Stimulated activated naive CD8-positive, alpha-beta T cell treated with anti-CD3 and anti-CD28 coated beads, Interleukin-15, Interleukin-2, amounts not matched to agents 100 U/mL and 50 U/mL, for 24 hours (primary cell): ENCODE results near the gene AK8.

Experiments used
- ATAC-seq: fragments of 150-1000 bp; cut with Tn5 transposase; one replicate; pipeline ENCODE4 v1.10.0; 2021
- DNase-seq: peaks from one replicate; pipeline ENCODE4 v3.0.0; 2021

The AK8 gene

DNA sequence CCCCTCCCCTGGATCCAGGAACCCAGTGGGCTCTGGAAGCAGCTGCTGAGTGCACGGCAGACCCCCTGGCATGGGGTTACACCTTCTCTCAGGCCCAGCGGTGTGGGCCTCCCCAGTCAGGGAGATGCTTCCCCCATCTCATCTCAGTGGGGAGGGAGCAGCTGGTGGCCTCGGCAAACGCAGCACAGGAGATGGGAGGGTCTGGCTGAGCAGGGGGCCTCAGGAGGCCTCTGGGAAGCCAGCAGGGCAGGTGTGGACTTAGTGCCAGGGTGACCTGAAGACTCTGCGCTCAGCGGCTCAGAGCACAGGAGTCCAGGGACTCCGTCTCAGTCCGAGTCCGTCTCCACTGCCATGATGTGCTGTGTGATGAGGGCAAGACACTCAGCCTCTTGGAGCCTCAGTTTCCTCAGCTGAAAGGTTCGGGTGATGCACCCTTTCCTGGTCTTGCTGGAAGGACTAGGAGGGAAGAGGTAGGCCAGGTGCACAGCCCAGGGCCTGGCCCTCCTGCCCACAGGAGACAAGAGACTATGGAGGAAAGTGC, 107.2 kb downstream of the AK8 start:
- DNase-seq (no peak), ATAC-seq (no peak)

DNA sequence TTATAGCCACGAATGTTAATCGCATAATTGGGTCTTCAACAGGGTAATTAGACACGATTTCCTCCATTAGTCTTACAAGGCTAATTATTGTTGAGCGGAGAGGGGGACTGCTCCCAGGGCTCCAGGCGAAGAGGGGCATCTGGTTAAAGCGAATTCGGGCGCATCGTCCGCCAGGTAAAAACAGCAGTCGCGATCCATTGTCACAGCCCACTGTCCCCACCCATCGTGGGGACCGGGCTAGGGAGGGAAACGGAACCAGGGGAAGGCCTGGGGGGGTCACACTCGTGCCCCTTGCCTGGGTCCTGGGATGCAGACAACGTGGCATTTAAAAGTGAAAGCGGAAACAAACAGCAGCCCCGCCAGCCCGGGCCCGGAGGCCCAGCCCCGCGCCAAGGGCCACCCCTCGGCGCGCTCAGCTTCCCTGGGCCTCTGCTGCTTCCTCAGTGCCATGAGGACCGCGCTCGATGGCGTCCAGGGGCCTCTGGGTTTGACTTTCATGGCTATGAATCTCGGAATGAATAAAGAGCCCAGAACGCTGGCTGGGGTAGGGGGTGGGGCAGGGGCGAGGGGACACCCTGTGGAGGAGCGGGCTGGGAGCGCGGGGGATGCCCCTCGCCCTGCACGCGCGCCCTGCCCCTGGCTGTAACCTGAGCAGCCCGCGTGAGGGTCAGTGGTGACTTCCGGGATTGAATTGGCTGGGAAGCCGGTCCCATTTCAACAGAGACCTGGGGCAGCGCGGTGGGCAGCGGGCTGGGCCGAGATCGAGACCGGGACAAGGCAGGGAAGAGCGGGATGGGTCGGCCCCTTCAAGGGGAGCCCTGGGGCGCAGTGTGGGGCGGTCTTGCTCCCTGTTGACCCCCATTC, 107.9 kb downstream of the AK8 start:
- DNase-seq (peak; percentile 76), ATAC-seq (peak; percentile 81)

DNA sequence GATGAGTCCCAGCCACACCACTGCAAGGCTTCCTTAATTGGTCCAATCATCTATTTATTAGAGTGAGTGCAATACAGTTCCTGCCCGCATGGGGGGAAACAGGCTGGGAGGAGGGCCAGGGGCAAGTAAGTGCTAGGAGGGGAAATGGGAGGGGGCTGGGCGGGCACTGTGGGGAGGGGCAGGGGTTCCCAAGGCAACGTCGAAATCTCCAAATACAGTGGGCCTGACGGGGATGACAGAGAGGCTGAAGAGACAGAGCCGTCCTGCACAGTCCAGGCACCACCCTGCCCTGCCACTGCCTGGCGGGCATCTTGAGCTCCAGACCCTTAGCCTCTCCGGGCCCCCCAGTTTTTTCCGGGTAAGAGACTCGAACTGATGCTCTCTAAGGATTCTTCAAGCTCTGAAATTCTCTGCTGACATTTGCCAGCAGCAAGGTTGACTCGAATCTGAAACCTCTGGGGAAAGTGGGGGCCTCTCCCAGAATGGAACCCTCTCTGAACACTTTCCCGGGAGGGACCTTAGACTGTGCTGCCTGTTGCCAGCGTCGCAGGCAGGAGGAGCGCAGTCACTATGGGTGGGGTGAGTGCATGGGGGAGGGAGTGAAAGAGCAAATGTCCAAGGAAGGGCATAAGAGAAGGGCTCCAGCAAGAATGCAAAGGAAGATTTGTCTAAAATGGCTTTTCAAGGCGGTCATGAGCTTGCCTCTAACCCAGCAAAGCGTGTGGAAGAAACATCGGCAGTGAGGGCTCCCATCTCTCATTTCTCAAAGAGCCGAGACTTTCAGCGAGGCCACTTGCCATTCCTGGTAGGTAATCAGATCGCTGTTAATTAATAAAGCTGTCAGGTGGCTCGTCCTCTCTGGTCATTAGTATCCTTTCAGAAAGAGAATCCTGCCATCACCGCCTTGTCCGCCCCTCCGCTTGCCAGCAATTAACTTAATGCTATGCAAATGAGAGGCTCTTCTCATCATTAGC, 108.9 kb downstream of the AK8 start:
- peak; percentile 72 for ATAC-seq
- DNase-seq: peak; percentile 76

DNA sequence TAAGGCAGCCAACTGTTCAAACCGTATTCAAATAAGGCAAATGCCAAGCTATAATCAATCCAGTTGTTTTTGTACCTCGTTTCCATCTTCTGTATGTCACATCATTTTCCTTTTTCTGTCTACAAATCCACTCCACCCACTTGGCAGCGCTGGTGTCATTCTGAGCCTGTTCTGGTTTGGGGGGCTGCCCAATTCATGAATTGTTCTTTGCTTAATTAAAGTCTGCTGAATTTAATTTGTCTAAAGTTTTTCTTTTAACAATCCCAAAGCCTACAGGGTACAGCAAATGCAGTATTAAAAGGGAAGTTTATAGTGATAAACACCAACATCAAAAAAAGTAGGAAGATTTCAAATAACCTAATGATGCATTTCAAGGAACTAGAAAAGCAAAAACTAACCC, 114.5 kb downstream of the AK8 start:
- DNase-seq: no peak
- ATAC-seq: no peak

DNA sequence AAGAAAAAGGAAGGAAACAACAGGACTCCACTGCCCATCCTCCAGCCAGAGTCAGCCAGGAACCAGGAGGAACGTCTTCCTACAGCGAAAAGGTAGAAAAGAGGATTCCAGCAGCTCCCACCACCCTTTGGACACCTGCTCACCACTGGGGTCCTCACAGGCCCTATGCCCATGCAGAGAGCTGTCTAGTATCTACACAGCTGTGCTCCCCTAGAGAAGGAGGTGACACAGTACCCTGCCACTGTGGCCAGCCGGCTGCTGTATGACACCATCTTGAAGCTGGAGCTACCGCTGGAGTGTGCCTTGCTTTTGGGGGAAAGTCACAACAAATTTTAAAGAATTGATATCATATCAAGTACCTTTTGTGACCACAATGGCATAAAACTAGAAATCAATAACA, 115.2 kb downstream of the AK8 start:
- ATAC-seq (no peak), DNase-seq (no peak)

DNA sequence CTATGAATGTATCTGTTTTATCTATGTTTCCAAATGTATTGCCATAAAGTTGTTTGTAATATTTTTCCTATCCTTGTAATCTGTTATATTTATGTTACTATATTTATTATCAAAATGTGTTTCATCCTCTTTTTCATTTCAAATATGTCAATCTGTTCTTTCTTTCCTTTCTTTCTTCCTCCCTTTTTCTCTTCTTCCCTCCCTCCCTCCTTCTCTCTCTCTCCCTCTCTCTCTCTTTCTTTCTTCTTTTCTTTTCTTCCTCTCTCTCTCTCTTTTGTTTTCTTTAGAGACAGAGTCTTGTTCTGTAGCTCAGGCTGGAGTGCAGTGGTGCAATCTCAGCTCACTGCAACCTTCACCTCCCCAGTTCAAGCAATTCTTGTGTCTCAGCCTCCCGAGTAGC, 116.5 kb downstream of the AK8 start:
- no peak for DNase-seq
- ATAC-seq: no peak

DNA sequence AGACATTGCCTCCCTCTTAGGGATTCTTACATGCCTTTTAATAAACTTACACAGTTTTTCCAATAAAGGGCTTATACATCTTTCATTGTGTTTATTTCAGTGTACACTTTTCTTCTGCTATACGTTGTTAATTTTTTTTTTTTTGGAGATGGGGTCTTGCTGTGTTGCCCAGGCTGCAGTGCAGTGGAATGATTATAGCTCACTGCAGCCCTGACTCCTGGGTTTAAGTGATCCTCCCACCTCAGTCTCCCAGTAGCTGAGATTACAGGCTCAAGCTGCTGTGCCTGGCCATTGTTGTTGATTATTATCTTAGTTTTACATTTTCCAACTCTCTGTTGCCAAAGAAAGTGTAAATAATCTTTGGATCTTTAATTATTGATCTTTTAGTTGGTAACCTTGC, 118.0 kb downstream of the AK8 start:
- ATAC-seq: no peak
- no peak for DNase-seq

DNA sequence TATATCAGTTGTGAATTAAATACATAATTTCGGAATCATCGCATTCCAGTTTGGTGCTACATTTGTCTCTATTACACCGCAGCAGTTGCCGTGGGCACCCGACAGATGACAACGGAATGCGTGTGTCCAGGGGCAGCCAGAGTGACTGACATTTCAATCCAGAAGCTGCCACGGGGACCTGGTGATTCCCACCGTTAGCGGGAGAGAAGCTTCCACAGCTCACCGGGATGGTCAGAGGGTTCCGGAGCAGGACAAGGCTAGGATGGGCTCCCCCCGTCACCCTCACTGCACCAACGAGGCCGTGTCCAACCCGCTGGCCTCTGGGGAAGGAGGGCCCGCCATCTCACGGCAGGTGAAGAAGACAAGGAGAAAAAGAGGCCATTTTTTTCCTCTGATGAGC, 121.1 kb downstream of the AK8 start:
- DNase-seq: no peak
- ATAC-seq: no peak

DNA sequence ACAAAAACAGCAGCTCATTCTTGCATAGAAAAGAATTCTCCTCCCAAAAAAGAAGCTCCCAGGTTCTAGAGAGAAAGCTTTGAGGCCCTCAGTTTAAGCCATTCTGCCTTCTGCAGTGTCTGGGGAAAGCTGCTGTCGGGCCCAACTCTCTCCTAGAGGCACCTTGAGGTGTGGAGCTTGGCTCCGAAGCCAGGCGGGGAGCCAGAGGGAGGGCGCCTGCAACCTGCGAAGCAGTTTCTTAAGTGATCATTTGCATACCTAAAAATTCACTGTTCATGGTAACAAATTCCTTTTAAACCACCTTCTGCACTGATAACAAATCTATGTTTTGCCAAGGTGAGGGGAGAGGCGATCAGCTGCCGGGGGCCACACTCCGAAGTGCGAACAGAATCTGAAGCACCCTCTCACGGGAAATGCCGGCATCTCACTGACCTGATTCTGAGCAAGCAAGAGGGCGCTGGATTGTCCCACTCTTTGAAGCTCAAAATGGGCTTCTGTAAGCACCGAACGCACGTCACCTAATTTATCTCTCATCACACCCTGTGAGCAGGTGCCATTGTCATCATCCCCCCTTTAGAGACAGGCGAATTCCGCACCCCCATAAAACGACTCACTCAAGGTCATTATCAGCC, 121.8 kb downstream of the AK8 start:
- ATAC-seq (no peak), DNase-seq (no peak)

DNA sequence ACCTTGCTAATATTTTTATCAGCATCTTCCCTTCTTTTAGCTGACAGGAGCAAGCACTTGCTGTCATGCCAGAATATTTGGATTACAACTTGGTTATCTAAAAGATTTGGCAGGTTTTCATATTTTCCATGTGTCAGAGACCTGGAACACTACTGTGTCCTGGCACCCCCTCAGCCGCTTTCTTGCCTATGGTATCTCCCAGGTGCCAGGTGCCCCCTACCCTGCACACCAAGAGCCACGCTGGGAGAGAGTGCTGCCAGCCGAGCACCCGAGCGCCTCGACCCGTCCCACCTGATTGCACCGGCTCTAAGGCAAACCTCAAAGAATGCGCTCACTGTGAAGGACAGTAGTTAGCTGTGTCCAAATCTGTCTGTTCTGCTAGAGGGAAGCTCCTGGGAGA, 123.0 kb downstream of the AK8 start:
- ATAC-seq: no peak
- no peak for DNase-seq

DNA sequence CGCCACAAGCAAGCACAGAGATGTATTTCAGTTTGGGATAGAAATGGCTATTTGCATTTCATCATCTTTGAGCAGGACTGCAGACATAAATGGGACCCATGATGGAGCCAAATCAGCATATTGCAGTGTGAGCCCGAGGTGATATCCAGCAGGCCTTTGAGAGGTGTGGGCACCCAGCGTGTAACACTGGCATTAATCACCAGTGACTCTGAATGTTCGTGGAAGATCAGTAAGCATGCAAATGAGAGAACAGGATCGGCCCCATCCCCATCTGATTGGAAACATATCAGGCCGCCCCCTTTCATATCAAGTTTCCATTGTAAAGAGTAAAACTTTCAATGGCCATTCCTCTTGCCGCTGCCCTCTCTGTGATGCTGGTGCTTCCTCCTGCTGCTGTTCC, 123.8 kb downstream of the AK8 start:
- DNase-seq (no peak), ATAC-seq (no peak)

DNA sequence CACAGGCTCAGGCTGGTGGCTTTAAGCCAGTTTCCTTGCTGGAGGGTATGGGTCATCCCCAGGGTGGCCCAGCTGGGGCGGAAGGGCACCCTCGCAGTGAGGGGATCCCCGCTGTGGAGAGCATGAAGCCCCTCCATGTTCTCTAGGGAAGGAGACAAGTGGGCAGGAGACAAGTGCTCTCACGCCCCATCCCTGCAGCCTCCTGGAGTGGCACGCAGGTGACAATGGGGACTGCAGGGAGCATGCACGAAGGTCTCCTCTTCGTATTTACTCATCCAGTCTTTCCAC, 124.5 kb downstream of the AK8 start:
- ATAC-seq (no peak), DNase-seq (no peak)

DNA sequence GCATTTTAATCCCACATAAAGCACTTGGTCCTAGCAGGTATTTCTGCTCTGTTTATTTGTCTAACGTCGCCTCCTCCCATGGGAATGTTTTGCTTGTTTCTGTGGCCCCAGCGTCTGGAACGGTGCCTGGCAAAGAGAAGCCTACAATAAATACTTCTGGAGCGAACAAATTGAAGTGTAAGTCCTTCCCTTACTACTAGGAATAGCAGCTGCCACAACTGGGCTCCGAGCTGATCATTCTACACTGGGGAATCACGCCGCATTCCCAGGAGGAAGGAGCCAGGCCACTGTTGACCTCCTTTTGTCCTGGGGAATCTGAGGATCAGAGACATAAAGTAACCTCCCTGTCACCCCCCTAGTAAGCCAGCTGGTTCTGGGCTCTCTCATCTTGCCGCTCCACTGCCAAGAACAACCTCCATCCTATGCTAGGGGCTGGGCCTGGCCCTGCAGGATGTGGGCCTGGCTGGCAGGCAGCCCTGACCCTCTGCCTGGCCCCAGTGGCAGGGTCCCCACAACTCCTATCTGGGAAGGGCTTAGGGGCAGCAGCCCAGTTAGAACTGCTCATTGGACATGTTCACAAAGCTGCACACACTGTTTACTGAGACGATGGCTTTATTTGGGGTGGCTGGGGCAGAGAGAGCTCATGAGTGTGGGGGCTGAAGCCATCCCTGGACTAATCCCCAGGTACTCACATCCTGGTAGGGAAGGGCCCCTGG, 125.0 kb downstream of the AK8 start:
- DNase-seq (no peak), ATAC-seq (no peak)

DNA sequence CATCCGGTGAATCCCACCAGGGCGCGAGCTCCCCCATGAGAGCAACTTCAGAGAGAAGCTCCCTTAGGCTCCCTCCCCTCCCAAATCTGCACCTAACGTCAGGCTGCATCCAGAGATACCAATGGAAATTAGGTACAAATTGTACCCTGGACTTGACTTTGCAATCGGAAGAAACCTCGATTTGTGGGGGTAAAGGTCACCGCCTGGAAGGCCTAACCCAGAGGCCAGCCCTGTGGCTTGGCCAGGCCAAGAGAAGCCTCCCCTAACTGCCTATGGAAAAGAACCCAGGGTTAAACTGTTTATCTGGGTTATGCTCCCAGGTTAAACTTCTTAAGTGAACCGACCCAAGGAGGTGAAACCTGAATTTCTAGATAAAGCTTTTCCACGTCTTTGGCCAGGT, 127.4 kb downstream of the AK8 start:
- ATAC-seq (no peak), DNase-seq (no peak)

DNA sequence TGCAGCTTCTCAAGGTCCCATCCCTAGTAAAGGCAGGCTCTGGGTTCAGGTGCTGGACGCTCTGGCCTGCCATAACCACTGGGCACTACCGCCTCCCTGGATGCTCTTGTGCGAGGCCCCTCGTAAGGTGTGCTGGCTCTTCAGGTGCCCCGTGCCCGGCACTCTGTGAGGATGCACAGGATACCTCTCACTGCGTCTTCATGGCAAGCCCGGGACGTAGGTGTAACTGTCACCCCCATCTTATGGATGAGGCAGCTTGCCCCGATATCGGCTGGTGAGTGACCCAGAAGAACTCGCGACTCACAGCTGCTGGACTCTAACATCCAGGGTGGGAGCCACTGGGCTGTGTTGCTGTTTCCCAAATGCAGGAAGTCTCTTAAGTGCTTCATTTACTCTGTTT, 128.8 kb downstream of the AK8 start:
- ATAC-seq (no peak), DNase-seq (no peak)

DNA sequence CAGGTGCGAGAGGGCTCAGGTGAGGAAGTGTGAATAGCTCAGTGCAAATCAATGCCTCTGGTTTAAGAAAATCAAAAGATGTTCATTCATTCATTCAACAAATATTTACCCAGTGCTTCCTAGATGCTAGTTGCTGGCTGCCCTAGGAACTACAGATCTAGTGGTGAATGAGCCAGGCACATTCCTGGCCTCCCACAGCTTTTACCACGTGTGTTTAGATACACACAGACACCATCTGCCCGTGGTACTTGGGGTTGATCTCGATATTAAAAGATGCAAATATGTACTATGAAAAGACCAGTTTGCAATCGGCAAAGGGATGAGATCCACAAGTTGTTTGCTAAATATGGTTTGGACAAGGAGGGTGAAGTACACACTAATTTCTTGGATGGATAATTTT, 129.6 kb downstream of the AK8 start:
- ATAC-seq: no peak
- DNase-seq: no peak

DNA sequence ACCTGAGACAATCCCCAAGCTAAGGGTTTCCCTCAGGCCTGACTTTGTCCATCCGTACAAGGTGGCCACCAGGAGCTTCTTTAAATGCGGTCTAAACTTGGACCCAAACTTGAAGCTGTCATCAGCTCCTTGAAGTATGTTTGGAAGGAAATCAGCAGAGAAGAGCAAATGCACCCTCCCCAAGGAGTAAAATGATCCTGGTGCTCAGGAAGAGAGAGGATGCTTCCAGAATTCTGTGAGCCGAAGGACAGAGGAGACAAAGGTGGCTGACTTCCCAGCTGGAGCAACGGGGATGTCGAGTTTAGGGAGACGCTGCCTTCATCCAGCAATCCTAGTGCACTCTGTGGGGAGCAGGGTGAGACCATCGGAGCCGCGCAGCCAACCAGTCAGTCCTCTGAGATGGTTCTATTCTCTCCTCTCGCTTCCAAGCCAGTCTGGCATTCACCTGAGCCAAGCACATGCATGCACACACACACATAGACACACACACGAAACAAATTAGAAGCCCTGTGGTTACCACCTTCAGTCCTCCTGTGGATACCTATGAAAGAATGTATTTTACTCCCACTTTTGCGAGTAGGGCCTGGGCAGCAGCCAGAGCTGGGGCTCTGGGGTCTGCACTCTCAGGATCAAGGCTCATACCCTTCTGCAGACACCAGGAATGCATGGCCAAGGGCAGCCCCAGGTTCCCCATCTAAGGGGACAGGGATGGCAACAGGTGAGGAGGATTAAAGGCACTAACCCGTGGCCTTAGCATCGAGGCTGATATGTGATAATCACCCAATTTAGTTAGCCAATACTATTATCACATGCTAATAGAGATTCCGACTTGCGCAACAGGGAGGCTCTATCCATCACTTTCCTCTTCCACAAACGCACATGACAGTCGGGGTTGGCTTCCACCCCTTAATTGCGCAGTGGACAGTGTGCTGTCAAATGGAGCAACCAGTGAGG, 132.1 kb downstream of the AK8 start:
- ATAC-seq (no peak), DNase-seq (no peak)

DNA sequence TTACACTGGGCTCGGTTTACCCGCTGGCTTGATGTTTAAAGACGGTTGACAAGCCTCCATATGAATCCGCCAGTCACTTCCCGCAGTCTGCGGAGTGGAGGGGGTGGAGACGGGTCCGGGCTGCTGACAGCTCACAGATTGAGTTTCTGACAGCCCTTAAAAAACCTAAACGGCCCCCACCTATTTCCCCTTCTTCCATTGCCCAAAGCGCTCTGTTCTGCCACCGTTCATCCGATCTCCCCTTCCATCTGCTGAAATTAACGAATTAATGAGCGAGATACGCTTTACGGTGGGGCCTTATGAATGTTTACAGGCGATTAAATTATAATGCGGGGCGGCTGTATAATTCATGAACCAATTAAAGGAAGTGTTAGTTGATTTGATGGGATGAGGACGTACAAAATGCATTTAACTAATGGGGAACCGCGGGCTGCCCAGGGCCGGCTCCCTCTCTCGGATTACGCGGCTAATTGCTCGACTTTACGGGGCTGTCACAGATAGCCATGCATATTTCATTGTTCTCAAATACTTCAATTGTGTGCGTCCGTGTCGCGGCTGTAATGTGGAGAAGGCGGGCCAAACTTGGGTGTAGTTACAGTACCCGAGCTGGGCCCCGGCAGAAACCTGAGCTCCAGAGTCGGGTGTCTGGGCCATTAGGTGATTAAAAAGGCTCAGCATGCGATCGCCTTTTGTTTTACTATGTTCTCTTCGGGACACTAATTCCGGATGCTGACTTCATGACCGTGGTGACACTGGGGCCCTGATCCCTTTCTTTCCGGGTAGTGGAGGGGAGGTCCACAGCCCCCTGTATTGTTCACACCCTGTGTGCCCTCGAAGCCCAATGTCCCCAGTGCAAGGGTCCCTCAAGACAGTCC, 133.0 kb downstream of the AK8 start:
- DNase-seq: no peak
- ATAC-seq: no peak

DNA sequence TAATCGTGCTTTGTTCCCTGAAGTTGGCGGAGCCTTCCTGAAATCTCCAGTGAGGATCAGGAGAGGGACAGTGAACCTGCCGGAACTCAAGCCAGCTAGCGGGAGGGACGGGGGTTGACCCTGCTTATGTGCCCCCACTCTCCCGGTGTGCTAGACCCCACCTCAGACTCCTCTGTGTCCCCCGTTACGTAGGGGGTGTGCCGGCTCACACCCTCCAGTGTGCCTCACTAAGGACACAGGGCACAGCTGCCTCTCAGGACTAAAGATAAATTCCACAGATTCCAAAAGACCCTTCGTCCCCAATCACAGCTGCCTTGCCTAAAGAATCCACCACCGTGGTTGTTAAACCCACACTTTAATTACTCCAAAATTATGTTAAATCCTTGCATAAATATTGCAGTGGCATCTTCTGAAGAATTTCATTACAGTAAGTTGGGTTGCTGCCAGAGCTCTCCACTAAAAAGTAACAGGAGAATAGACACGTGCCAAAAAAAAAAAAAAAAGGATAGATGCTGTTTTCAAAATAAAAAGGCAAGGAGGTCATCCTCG, 134.1 kb downstream of the AK8 start:
- DNase-seq: no peak
- no peak for ATAC-seq
